Sigmoid colon (tissue), 7 donors: ENCODE data around the gene TMED3. TPM values are rescaled to one million over a fixed set of nuclear protein-coding genes. Genes with fewer than 3 reads are reported as not detected.

Experiments
- DNase-seq: peaks from one replicate; pipeline ENCODE4 v3.0.0-alpha.2; 2019
- H3K27ac ChIP-seq, 4 donors: fragments of 200-600 bp; sonication (generic); one replicate each; pipeline ENCODE4 v1.5.1; 2016 to 2019; ENCODE audit warnings: mild to moderate bottlenecking in 1 of 4
- H3K27me3 ChIP-seq, 3 donors: fragments of 200-600 bp; sonication (generic); one replicate each; pipeline ENCODE4 v1.5.1; 2019; ENCODE audit warnings: mild to moderate bottlenecking in 1 of 3
- H3K36me3 ChIP-seq, 4 donors: fragments of 200-600 bp; sonication (generic); one replicate each; pipeline ENCODE4 v1.5.1; 2016 to 2019
- H3K4me1 ChIP-seq, 4 donors: fragments of 200-600 bp; sonication (generic); one replicate each; pipeline ENCODE4 v1.5.1; 2017 to 2019
- H3K4me3 ChIP-seq, 4 donors: fragments of 200-600 bp; sonication (generic); one replicate each; pipeline ENCODE4 v1.5.1; 2017 to 2019; ENCODE audit warnings: mild to moderate bottlenecking in 2 of 4, moderate library complexity in 1 of 4
- H3K9me3 ChIP-seq, 4 donors: fragments of 200-600 bp in 3 of 4; sonication (generic) in 3 of 4; one replicate each; pipeline versions ENCODE4 v1.5.1 to v1.6.1; 2013 to 2019
- EP300 ChIP-seq, 4 donors: sonication (generic); formaldehyde crosslinking; IDR thresholded peaks; one replicate each; pipeline ENCODE4 v1.6.1; 2017; ENCODE audit warnings: antibody characterized with exemption in 4 of 4
- POLR2A ChIP-seq, 2 donors: fragments of 450-650 bp; IDR thresholded peaks; one replicate each; pipeline ENCODE4 v1.6.1; 2016; ENCODE audit warnings: antibody characterized with exemption in 2 of 2, mild to moderate bottlenecking in 2 of 2, moderate library complexity in 2 of 2
- POLR2AphosphoS5 ChIP-seq, 4 donors: sonication (generic); formaldehyde crosslinking; IDR thresholded peaks; one replicate each; pipeline ENCODE4 v1.6.1; 2017; ENCODE audit warnings: antibody characterized with exemption in 4 of 4
- WGBS, 2 donors: extraction: QIAGEN DNeasy Blood & Tissue Kit; methylation state at CpG; one replicate each; pipeline ENCODE4 v1.1.7; 2013; 5-methylcytosine and 5-hydroxymethylcytosine counted together
- intact Hi-C: fragments of 100-400 bp; cut with DNase I; formaldehyde crosslinking; loops from one replicate; pipeline ENCODE4 v1.15.1; 2023
- polyA plus RNA-seq, 3 donors: library from polyadenylated mRNA; stranded (reverse); fragments of 200-250 nt; gene quantifications; one replicate each; pipeline ENCODE4 v1.2.3, GENCODE V29; 2013
- total RNA-seq, 4 donors: library from RNA; depleted of rRNA; stranded (reverse); fragments of >200 nt; gene quantifications; one replicate each; pipeline ENCODE4 v1.1.0, GENCODE V29; 2016
- TF ChIP-seq, protein P1 (sequence below), 4 experiments: fragments of 450-650 bp in 3 of 4; fragments of 200-600 bp in 1 of 4; IDR thresholded peaks; one replicate each; pipeline ENCODE4 v1.5.1; 2016 to 2019; ENCODE audit warnings: antibody characterized with exemption in 4 of 4, mild to moderate bottlenecking in 3 of 4, moderate library complexity in 2 of 4
- donor health status: healthy with polysubstance abuse.
- donor health status: Bipolar disorder and iron deficiency.
- donor health status: healthy.

Gene TMED3
- total and polyA plus RNA-seq, 7 donors: 29.6 to 107 (median 40.7) TPM

DNA sequence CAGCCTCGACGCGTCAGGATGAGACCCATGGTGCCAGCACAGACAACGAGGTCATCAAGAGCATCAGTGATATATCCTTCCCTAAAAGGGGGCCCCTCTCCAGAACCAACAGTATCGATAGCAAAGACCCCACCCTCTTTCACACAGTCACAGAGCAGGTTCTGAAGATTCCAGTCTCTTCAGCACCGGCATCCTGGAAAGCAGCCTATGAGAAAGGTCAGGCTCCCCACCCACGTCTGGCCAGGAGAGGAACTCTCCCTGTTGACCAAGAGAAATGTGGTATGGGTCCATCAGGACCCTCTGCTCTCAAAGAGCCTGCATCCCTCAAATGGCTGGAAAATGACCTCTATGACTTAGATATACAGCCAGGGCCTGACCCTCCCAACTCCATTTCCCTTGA lies 16.8 kb upstream of the TMED3 start:
- Histone ChIP-seq H3K27ac (no peak overlapping the region), H3K4me1 (no peaks in the 10 kb centered on the region), H3K4me3 (no peak overlapping the region), H3K36me3 (no peaks in the 10 kb centered on the region), H3K9me3 (no peaks in the 10 kb centered on the region), H3K27me3 (no peaks in the 10 kb centered on the region)
- intact Hi-C loops: no loop called here
- 70 to 73% methylated on average over 7 of the region's 7 CpGs for WGBS, 2 donors
- TF ChIP-seq POLR2A (IDR thresholded peaks at IDR 0.05) (no peak), POLR2AphosphoS5 (IDR thresholded peaks at IDR 0.05) (no peak)
- TF ChIP-seq, protein P1, sequence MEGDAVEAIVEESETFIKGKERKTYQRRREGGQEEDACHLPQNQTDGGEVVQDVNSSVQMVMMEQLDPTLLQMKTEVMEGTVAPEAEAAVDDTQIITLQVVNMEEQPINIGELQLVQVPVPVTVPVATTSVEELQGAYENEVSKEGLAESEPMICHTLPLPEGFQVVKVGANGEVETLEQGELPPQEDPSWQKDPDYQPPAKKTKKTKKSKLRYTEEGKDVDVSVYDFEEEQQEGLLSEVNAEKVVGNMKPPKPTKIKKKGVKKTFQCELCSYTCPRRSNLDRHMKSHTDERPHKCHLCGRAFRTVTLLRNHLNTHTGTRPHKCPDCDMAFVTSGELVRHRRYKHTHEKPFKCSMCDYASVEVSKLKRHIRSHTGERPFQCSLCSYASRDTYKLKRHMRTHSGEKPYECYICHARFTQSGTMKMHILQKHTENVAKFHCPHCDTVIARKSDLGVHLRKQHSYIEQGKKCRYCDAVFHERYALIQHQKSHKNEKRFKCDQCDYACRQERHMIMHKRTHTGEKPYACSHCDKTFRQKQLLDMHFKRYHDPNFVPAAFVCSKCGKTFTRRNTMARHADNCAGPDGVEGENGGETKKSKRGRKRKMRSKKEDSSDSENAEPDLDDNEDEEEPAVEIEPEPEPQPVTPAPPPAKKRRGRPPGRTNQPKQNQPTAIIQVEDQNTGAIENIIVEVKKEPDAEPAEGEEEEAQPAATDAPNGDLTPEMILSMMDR (IDR thresholded peaks at IDR 0.05): no peak
- DNase-seq: no peak

DNA sequence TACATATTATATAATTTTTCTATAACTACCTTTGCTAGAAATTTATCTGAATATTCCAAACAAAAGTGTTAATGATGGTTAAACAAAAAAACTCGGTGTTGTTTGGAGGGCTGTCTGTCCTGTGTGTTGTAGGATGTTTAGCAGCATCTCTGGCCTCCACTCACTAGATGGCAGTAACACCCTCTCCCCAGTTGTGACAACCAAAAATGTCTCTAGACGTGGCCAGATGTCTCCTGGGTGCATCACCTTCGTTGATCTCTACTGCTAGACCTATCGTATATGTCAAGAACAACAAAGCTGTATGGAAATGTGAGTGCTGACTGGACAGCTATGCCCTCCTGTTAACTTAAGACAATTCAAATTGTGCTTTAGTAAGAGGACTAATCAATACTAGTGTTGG lies 14.3 kb upstream of the TMED3 start:
- Histone ChIP-seq H3K27me3 (no peaks in the 10 kb centered on the region), H3K36me3 (no peaks in the 10 kb centered on the region), H3K4me3 (no peak overlapping the region), H3K4me1 (no peaks in the 10 kb centered on the region), H3K27ac (no peak overlapping the region), H3K9me3 (no peaks in the 10 kb centered on the region)
- 36 to 44% methylated on average over 4 of the region's 4 CpGs for WGBS, 2 donors
- intact Hi-C loops: no loop called here
- TF ChIP-seq EP300 (IDR thresholded peaks at IDR 0.05): no peak
- TF ChIP-seq POLR2AphosphoS5 (IDR thresholded peaks at IDR 0.05): no peak
- TF ChIP-seq POLR2A (IDR thresholded peaks at IDR 0.05): no peak
- DNase-seq: no peak

DNA sequence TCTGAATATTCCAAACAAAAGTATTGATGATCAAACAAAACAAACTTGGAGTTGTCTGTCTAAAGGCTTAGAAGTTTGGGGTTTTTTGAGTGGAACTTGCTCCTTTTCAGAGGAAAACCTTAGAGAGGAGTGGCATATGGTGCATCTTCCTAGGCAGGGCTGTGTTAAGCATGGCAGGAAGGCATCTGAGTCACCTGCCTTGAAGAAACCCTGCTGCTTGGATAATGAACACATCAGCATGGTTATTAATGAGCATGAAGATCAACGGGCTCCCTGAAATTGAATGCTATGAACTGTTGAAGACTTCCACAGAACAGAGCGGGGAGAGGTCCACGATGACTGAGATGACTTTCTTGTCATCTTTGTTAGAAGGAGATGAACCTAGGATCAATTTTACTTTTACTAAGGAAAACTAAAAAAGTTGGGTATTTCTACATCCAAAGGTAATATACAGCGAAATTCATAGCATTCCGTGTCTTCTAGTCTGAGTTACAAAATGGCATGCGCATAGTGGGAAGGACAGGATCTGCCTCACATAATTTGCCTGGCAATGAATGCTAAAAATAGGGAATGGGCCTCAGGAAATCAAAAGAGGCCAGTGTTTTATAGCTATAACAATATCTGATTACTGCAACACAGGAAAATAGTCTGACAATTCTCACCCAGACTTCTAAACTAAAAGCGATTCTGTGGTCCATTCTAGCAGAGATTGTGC lies 11.6 kb upstream of the TMED3 start:
- DNase-seq: no peak
- Histone ChIP-seq H3K4me1 (no peaks in the 10 kb centered on the region), H3K27ac (no peak overlapping the region), H3K27me3 (no peaks in the 10 kb centered on the region), H3K4me3 (no peak overlapping the region), H3K36me3 (no peaks in the 10 kb centered on the region), H3K9me3 (no peaks in the 10 kb centered on the region)
- TF ChIP-seq POLR2A (IDR thresholded peaks at IDR 0.05) (no peak), POLR2AphosphoS5 (IDR thresholded peaks at IDR 0.05) (no peak), EP300 (IDR thresholded peaks at IDR 0.05) (no peak)
- TF ChIP-seq, protein P1 (IDR thresholded peaks at IDR 0.05): no peak
- 89 to 91% methylated on average over 7 of the region's 7 CpGs for WGBS, 2 donors
- intact Hi-C loops: no loop called here

DNA sequence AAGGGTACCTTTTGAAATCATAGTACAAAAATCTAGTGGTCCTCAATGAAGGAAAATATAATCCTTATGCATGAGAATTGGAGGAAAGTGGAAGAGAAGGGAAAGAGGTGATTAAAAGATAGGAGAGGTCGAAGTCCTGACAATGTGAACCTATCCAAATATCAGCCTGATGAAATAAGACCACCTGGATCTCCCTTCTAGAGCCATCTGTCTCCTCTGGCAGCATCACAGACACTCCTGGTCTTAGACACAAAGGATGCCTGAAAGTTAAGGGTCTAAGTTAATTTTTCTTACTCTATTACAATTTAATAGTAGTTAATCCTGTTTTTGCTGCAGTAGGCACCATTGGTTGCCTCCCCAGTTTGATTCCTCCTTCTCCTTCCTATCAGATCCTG lies 11.1 kb upstream of the TMED3 start:
- Histone ChIP-seq H3K27ac (no peak overlapping the region), H3K36me3 (no peaks in the 10 kb centered on the region), H3K4me3 (no peak overlapping the region), H3K4me1 (no peaks in the 10 kb centered on the region), H3K27me3 (no peaks in the 10 kb centered on the region), H3K9me3 (no peaks in the 10 kb centered on the region)
- no peak for DNase-seq
- intact Hi-C loops: no loop called here
- TF ChIP-seq, protein P1 (IDR thresholded peaks at IDR 0.05): no peak
- TF ChIP-seq EP300 (IDR thresholded peaks at IDR 0.05) (no peak), POLR2AphosphoS5 (IDR thresholded peaks at IDR 0.05) (no peak), POLR2A (IDR thresholded peaks at IDR 0.05) (no peak)
- 62 to 64% methylated on average over 1 of the region's 1 CpG for WGBS, 2 donors

DNA sequence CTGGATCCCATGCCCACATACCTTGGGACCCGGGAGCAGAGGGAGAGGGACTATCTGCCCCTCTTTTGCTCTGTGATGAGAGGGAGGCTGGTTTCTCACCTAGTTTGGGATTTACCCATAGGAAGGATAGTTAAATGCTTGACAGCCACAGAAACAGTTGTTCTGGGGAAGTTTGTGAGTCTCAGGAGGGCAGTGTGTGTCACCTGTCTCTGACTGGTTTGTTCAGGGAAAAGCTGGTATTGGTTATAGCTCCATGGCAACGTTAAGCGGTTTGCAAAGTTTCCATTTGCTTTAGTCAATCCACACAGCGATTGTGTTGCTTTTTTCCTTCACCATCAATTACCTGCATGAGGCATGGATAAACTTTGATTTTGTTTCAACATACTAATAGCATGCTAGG lies 3.7 kb upstream of the TMED3 start:
- no peaks in the 10 kb centered on the region for H3K9me3 ChIP-seq
- H3K4me3 ChIP-seq: no peak overlapping the region
- TF ChIP-seq POLR2A (IDR thresholded peaks at IDR 0.05) (no peak), POLR2AphosphoS5 (IDR thresholded peaks at IDR 0.05) (no peak), EP300 (IDR thresholded peaks at IDR 0.05) (no peak)
- TF ChIP-seq, protein P1 (IDR thresholded peaks at IDR 0.05): no peak
- no peaks in the 10 kb centered on the region for H3K36me3 ChIP-seq
- no peak for DNase-seq
- intact Hi-C loops: no loop called here
- no peak overlapping the region for H3K27ac ChIP-seq
- 44 to 55% methylated on average over 4 of the region's 4 CpGs for WGBS, 2 donors
- peaks cover 0 to 19% (median 15%) of the 10 kb centered on the region in 4 donors for H3K4me1 ChIP-seq
- H3K27me3 ChIP-seq: no peaks in the 10 kb centered on the region
